Measurements from ENCODE around the gene ACADVL. TPM values are rescaled to one million over a fixed set of nuclear protein-coding genes. Genes with fewer than 3 reads are reported as not detected.

The ACADVL gene
- total RNA-seq, 1 donor from 2014 or later: 354 TPM

DNA sequence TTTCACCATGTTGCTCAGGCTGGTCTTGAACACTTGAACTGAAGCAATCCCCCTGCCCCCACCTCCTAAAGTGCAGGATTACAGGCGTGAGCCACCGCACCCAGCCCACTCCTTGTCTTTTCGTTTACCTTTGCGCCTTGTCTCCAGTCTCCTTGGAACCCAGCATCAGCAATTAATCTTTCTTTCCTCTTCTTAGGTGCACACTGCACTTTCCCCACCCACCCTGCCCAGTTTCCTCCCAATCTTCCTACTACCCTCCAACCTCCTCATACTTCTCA, 44.0 kb downstream of the ACADVL start:
- H3K4me3 ChIP-seq (ENCODE audit: insufficient read depth, low read depth, low read length): no peak overlapping the region
- no peak for FAIRE-seq
- H3K36me3 Mint-ChIP-seq (ENCODE audit: low read depth, unreplicated experiment): peaks cover 3% of the 10 kb centered on the region
- peaks cover 3% of the 10 kb centered on the region for H3K4me1 Mint-ChIP-seq (ENCODE audit: low read depth, unreplicated experiment)
- no peaks in the 10 kb centered on the region for H4K20me1 ChIP-seq (ENCODE audit: insufficient read depth, low read length)
- H3K27me3 Mint-ChIP-seq (ENCODE audit: low read depth, unreplicated experiment): peaks cover 14% of the 10 kb centered on the region
- peaks cover 3% of the 10 kb centered on the region for H3K9me3 Mint-ChIP-seq (ENCODE audit: unreplicated experiment)
- DNase-seq (ENCODE audit: low read depth): no peak
- TF ChIP-seq, protein P1, sequence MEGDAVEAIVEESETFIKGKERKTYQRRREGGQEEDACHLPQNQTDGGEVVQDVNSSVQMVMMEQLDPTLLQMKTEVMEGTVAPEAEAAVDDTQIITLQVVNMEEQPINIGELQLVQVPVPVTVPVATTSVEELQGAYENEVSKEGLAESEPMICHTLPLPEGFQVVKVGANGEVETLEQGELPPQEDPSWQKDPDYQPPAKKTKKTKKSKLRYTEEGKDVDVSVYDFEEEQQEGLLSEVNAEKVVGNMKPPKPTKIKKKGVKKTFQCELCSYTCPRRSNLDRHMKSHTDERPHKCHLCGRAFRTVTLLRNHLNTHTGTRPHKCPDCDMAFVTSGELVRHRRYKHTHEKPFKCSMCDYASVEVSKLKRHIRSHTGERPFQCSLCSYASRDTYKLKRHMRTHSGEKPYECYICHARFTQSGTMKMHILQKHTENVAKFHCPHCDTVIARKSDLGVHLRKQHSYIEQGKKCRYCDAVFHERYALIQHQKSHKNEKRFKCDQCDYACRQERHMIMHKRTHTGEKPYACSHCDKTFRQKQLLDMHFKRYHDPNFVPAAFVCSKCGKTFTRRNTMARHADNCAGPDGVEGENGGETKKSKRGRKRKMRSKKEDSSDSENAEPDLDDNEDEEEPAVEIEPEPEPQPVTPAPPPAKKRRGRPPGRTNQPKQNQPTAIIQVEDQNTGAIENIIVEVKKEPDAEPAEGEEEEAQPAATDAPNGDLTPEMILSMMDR (IDR thresholded peaks at IDR 0.05; ENCODE audit: insufficient read depth, low read depth, low read length): no peak
- no peak for TF ChIP-seq EZH2 (IDR thresholded peaks at IDR 0.05; ENCODE audit: insufficient read depth, low read length)
- no peak overlapping the region for H3K27ac Mint-ChIP-seq (ENCODE audit: unreplicated experiment)
- H2AFZ ChIP-seq (ENCODE audit: low read depth, low read length): peak overlapping the region; percentile 67
- H3K4me2 ChIP-seq (ENCODE audit: low read length): peak overlapping the region; percentile 80
- no peak overlapping the region for H3K9ac ChIP-seq (ENCODE audit: low read length)
- no peak overlapping the region for H3K4me3 Mint-ChIP-seq (ENCODE audit: unreplicated experiment)
- H3K4me1 ChIP-seq (ENCODE audit: insufficient read depth, low read length): peaks cover 12% of the 10 kb centered on the region
- no peak overlapping the region for H3K27ac ChIP-seq (ENCODE audit: low read depth, low read length)
- no peaks in the 10 kb centered on the region for H3K36me3 ChIP-seq (ENCODE audit: insufficient read depth, low read length)
- no peaks in the 10 kb centered on the region for H3K79me2 ChIP-seq (ENCODE audit: insufficient read depth, low read length)
- no peaks in the 10 kb centered on the region for H3K9me3 ChIP-seq (ENCODE audit: insufficient read depth, low read depth, low read length)
- H3K27me3 ChIP-seq (ENCODE audit: insufficient read depth, low read length): peaks cover 14% of the 10 kb centered on the region

GRCh38 chr17:7266784-7267183, 47.0 kb downstream of the ACADVL start:
- peaks cover 3% of the 10 kb centered on the region for H3K9me3 Mint-ChIP-seq (ENCODE audit: unreplicated experiment)
- peaks cover 13% of the 10 kb centered on the region for H3K27me3 ChIP-seq (ENCODE audit: insufficient read depth, low read length)
- H3K9me3 ChIP-seq (ENCODE audit: insufficient read depth, low read depth, low read length): no peaks in the 10 kb centered on the region
- peaks cover 12% of the 10 kb centered on the region for H3K27me3 Mint-ChIP-seq (ENCODE audit: low read depth, unreplicated experiment)
- H3K27ac ChIP-seq (ENCODE audit: low read depth, low read length): no peak overlapping the region
- no peak for TF ChIP-seq EZH2 (IDR thresholded peaks at IDR 0.05; ENCODE audit: insufficient read depth, low read length)
- TF ChIP-seq, protein P1 (IDR thresholded peaks at IDR 0.05; ENCODE audit: insufficient read depth, low read depth, low read length): no peak
- no peak overlapping the region for H3K4me3 Mint-ChIP-seq (ENCODE audit: unreplicated experiment)
- H3K36me3 Mint-ChIP-seq (ENCODE audit: low read depth, unreplicated experiment): no peaks in the 10 kb centered on the region
- H3K4me3 ChIP-seq (ENCODE audit: insufficient read depth, low read depth, low read length): no peak overlapping the region
- no peaks in the 10 kb centered on the region for H3K36me3 ChIP-seq (ENCODE audit: insufficient read depth, low read length)
- H3K79me2 ChIP-seq (ENCODE audit: insufficient read depth, low read length): no peaks in the 10 kb centered on the region
- H3K4me1 ChIP-seq (ENCODE audit: insufficient read depth, low read length): peaks cover 7% of the 10 kb centered on the region
- DNase-seq (ENCODE audit: low read depth): peak; percentile 4
- H3K9ac ChIP-seq (ENCODE audit: low read length): no peak overlapping the region
- no peak overlapping the region for H3K4me2 ChIP-seq (ENCODE audit: low read length)
- FAIRE-seq: no peak
- peak overlapping the region; percentile 59 for H3K27ac Mint-ChIP-seq (ENCODE audit: unreplicated experiment)
- H2AFZ ChIP-seq (ENCODE audit: low read depth, low read length): no peak overlapping the region
- H3K4me1 Mint-ChIP-seq (ENCODE audit: low read depth, unreplicated experiment): peaks cover 3% of the 10 kb centered on the region
- H4K20me1 ChIP-seq (ENCODE audit: insufficient read depth, low read length): no peaks in the 10 kb centered on the region

Small RNAs within 50 kb of the gene (microRNA-seq; reads per million reads assigned to microRNA genes)
- gene MIR324: 9,440 reads per million, percentile 95 among the genes with 10 or more reads in this experiment

Other genes starting within 250 kb of the ACADVL start
- not detected in 2 replicates for gene ALOX12, start 223.9 kb upstream of the ACADVL start, total RNA-seq
- 245 and 259 TPM in 2 replicates for gene RNASEK, start 207.3 kb upstream of the ACADVL start, total RNA-seq
- gene BCL6B, start 196.9 kb upstream of the ACADVL start, total RNA-seq: not detected in 2 replicates
- gene SLC16A13, start 183.9 kb upstream of the ACADVL start, total RNA-seq: 6.6 and 6.7 TPM in 2 replicates
- not detected in 2 replicates for gene SLC16A11, start 175.8 kb upstream of the ACADVL start, total RNA-seq
- gene CLEC10A, start 139.7 kb upstream of the ACADVL start, total RNA-seq: not detected in 2 replicates
- not detected in 2 replicates for gene ASGR2, start 105.1 kb upstream of the ACADVL start, total RNA-seq
- gene ASGR1, start 40.6 kb upstream of the ACADVL start, total RNA-seq: 3.6 and 5.0 TPM in 2 replicates
- gene DLG4, start 102 bp upstream of the ACADVL start, total RNA-seq: 45.6 and 48.0 TPM in 2 replicates
- 30.2 and 34.4 TPM in 2 replicates for gene DVL2, start 14.6 kb downstream of the ACADVL start, total RNA-seq
- gene PHF23, start 19.5 kb downstream of the ACADVL start, total RNA-seq: 78.0 and 89.5 TPM in 2 replicates
- 434 and 454 TPM in 2 replicates for gene GABARAP, start 22.5 kb downstream of the ACADVL start, total RNA-seq
- gene CTDNEP1, start 31.8 kb downstream of the ACADVL start, total RNA-seq: 102 and 103 TPM in 2 replicates
- 24.9 and 25.4 TPM in 2 replicates for gene ELP5, start 32.3 kb downstream of the ACADVL start, total RNA-seq
- 4.6 and 10.5 TPM in 2 replicates for gene CLDN7, start 42.5 kb downstream of the ACADVL start, total RNA-seq
- 0.30 TPM in 1 of 2 replicates, not detected in the other for gene SLC2A4, start 61.8 kb downstream of the ACADVL start, total RNA-seq
- 0.24 and 0.86 TPM in 2 replicates for gene YBX2, start 74.7 kb downstream of the ACADVL start, total RNA-seq
- gene EIF5A, start 87.7 kb downstream of the ACADVL start, total RNA-seq: 841 and 915 TPM in 2 replicates
- gene GPS2, start 95.4 kb downstream of the ACADVL start, total RNA-seq: 41.7 and 49.8 TPM in 2 replicates
- gene NEURL4, start 109.4 kb downstream of the ACADVL start, total RNA-seq: 32.5 and 32.6 TPM in 2 replicates
- 14.4 and 16.0 TPM in 2 replicates for gene ACAP1, start 116.6 kb downstream of the ACADVL start, total RNA-seq
- 31.6 and 41.4 TPM in 2 replicates for gene KCTD11, start 132.2 kb downstream of the ACADVL start, total RNA-seq
- gene TMEM95, start 135.2 kb downstream of the ACADVL start, total RNA-seq: 0.30 TPM in 1 of 2 replicates, not detected in the other
- gene TNK1, start 161.2 kb downstream of the ACADVL start, total RNA-seq: 0.36 and 1.6 TPM in 2 replicates
- 65.7 and 67.6 TPM in 2 replicates for gene PLSCR3, start 174.6 kb downstream of the ACADVL start, total RNA-seq
- gene TMEM256, start 184.2 kb downstream of the ACADVL start, total RNA-seq: 45.7 and 52.9 TPM in 2 replicates
- 77.3 and 80.7 TPM in 2 replicates for gene NLGN2, start 187.9 kb downstream of the ACADVL start, total RNA-seq
- 0.23 TPM in 1 of 2 replicates, not detected in the other for gene SPEM1, start 200.4 kb downstream of the ACADVL start, total RNA-seq
- 0.14 and 0.17 TPM in 2 replicates for gene SPEM2, start 205.7 kb downstream of the ACADVL start, total RNA-seq
- gene SPEM3, start 208.9 kb downstream of the ACADVL start, total RNA-seq: 0.07 TPM in 1 of 2 replicates, not detected in the other
- 10.7 and 11.8 TPM in 2 replicates for gene TMEM102, start 215.5 kb downstream of the ACADVL start, total RNA-seq
- gene FGF11, start 219.6 kb downstream of the ACADVL start, total RNA-seq: 22.4 and 30.7 TPM in 2 replicates
- 9.7 and 11.7 TPM in 2 replicates for gene CHRNB1, start 225.1 kb downstream of the ACADVL start, total RNA-seq

Data from astrocyte (in vitro differentiated cells and primary cell).